Stimulated activated CD4-positive, alpha-beta T cell treated with anti-CD3 and anti-CD28 coated beads, Interleukin-12 subunit alpha, Interleukin-12 subunit beta, amount 100 ng/mL, for 4 hours (primary cell): ENCODE measurements around the gene ADAMTS2.
"Not testable (repeated sequence)": the region's sequence is repeated elsewhere in the genome, so short reads cannot be mapped to it uniquely, and the experiment has no call there.

Source experiments
- DNase-seq: peaks from one replicate; pipeline ENCODE4 v3.0.0-alpha.2; 2020

Gene ADAMTS2

DNA sequence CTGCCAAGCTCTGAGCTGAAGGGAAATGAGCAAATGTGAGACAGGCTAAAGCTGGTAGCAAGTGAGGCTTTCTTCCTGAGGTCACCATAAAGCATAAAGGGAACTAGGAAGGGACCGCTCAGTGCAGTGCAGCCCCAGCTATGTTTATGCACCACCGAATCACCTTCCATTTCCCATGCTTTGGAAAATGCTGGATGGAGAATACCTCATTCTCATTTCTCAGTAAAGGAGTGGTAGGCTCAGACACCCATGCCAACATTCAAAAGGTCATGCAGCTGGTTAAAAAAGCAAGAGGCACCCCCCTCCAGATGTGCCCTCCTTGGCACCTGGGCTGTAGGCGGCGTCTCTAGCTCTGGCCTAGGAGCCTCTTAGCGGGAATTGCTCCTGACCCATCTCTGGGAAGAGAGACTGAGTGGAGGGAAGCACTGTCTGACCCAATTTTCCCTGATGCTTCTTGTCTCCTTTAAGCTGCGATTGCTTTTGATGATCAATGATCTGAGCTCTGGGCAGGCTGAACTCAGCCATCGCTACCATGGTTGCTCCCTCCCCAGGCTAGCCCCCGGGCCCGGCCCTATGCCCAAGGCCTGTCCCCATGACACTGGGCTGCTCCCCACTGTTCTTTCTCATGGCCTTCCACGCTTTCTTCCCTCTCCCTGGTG lies 226.4 kb downstream of the ADAMTS2 start:
- DNase-seq, result no peak

DNA sequence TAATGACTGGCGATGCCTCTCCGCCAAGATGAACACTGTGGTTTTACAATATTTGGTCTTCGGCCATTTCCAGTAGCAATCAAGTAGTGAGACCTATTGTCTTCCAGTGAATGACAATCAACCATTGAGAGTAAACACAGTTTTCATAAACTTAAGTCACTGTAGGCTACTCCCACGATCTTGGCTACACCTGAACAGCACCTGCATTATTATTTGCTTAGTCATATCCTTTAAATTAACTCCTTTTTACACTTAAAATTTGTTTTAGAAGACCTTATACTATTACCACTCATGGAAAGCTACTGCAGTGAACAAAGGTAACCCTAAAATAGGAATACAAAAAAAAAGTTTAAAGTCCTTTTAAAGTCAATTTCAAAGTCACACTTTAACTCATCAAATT lies 226.9 kb downstream of the ADAMTS2 start:
- DNase-seq, result no peak

DNA sequence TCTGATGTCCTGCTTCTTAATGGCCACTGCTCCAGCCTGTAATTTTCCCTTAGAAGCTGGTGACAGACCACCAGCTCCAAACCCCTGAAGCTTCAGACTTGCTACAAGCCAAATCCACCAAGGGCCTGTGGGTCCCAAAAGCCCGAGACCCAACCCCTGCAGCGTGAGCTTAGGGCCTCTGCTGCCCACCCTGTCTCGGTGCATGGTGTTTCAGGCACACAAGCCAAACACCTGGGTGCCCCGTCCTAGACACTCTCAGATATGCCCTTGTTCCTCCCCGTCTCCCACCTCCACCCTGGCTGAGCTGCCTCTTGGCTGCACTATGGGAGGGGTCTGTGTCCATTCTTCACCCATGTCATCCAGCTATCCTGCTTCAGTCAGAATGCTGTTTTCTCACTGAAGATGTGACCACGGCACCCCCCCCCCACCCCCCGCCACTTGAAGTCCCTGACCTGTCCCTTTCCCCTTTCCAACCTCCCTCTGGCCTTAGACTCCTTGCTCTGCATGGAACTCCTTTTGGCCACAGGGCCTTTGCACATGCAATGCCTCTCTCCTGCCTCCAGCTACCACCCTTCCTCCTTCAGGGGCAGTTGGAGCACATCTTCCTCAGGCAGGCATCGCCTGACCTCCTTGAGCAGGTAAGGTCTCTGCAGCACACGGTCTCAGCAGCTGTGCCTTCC lies 229.3 kb downstream of the ADAMTS2 start:
- DNase-seq, result no peak

DNA sequence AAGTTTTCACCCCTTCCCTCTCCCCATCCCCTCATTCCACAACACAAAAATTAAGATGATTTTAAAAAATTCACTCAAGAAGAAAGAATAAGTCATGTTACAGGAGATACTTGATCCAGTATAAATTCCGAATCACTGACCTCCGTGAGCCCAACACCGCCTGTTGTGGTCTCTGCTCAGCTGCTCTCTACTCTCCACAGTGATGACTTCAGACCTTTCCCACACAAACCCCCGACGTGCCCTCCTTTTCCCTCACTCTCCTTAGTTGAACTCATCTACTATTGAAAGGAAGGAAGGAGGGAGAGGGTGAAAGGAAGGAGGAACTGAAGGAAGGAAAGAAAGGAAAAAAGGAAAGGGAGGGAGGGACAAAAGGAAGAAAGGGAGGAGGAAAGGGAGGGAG lies 230.0 kb downstream of the ADAMTS2 start:
- DNase-seq, result no peak

DNA sequence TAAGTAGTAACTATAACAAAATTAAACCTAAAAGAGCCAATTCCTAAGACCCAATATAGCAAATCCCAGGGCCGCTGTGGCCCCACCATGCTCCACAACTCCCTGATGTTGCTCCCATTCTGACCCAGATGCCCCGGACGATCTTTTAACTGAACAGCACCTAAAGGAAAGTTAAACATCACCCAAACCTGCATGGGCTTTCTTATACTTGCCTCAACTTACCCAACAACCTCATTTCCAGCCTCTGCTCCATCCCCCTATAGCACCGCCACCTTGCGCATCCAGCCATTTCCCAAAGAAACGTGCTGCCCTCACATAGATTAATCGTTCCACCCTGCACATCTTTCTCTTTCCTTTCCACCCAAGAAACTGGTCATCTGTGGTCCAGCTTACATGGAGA lies 230.5 kb downstream of the ADAMTS2 start:
- DNase-seq, result no peak

DNA sequence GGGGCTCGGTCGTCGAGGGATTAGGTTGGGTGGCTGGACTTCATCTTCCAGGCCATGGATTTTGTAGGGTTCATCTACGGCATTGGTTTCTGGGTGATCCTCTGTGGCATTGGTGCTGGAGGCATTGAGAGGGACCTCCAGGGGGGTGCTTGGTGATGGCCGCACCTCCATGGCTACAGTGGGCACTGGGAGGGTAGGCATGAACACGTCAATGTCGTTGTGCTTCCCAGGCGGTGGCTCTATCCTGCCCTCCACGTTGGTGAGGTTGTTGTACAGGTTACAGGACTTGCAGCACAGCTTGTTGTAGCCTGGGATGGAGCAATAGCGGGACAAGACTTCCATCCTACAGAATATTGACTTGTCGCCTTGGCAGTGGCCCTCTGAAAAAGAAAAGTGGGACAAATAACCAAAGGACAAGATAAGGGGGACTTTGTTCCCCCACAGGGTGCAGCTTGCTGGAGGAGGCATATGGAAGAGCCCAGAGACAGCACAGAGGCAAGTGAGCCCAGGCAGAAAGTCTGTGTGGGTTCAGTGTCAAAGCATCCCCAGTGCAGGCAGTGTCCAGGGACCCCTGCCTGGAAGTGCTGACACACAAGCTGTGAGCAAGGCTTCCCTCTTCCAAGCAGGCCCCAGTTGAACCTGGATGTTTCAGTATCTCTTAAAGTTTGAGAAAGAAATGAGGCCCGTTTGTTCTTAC lies 231.2 kb downstream of the ADAMTS2 start:
- no peak for DNase-seq

DNA sequence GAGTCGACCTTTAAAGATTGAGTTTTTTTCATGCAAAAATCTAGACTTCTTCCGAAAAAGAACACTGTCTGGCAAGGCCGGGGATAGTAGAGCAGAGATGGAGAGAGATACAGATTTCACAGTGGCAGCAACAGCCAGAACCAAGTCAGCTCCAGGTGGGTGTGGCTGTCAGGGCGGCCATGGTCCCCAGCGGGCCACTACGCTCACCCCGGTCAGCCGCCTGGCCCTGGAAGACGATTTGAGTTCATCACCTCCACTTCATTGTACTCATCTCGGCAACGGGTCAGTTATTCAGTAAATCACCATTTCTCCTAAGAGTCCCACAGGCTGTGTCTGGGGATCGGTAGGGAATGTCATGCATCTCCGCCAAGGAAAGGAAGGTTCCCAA lies 232.1 kb downstream of the ADAMTS2 start:
- DNase-seq, result no peak

DNA sequence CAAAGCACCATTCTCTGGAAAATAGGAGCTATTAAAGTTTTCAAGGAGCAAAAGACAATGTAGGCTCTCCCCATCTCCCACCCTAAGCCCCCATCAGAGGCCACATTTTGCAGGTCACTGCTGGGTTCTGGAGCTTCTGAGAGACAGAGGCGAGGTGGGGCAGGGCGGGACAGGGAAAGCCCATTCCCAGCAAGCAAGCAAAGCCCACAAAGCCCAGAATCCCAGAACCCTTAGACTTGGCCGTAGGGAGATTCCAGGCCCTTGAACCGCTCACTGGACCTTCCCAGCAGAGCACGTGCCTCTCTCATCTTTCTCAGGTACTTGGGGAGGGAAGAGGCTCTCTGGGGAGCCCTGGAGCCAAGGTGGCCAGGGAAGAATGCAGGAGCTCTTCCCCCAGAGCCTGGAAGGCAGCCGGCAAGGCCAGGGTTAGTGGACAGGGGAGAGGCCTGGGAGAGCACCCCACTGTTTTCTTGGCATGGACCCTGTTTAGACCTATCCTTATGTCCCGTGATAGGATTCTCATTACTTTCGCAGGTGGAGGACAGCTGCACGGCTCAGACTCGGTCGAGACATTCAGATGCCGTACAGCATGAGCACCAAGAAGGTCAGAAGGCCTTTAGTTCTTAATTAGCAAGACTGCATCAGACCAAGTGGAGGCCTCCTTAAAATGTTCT lies 232.7 kb downstream of the ADAMTS2 start:
- DNase-seq, result no peak

DNA sequence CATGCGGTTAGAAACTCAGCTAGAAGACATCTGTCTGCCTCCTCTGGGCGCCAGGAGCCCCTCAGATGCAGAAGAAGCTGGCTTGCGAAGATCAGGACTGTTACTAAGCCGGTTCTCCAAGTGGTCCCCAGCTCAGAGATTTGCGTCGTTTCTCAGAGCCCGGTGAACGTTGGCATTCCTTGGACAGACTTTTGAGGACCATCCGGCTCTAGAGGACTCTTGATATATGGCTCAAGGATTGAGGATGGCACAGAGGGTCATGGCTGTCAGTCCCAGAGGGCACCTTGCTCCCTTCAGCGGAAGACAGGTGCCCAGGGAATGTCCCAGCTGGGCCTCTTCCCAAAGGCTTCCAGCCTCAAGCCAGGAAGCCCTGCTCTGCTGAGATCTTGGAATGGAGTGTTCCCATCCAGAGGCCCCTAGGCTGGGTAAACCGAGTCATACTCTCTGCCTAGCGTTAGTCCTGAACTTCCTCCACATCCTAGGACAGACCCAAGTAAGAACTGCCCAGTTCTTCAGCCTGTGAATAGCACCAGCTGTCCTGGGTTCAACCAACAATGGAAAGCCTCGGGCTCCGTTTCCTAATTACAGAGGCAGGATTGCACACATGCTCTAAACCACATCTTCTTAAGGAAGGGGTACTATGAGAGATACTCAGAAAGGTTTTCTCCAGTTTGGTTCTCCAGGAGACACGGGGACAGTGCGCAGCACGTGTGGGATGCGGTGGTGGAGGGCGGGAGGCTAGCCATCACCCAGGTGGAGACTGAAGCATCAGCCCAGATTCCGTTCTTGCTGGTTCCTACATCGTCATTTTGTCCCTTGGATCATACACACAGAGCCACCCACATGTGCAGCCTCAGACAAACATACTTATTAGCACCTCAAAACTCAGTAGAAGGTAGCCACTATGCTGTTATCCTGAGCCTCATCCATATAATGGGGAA lies 233.7 kb downstream of the ADAMTS2 start:
- no peak for DNase-seq

DNA sequence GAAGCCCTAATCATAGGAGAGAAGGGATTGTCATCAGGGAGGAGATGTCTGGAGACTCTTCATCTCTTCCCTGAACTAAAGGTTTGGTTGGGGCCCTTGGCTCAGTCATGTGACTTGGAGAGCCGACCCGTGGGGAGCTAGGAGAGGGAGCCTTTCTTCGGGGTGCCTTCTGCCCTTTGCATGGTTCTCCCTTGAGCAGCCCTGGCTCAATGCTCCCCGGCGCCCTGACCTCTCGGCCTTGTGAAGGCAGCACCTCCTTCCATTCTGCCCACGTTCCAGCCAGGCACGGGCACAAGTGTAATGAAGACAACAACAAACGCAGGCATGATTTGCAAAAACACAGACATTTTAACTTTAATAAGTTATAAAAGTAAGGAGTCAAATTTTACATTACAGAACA lies 234.7 kb downstream of the ADAMTS2 start:
- no peak for DNase-seq

DNA sequence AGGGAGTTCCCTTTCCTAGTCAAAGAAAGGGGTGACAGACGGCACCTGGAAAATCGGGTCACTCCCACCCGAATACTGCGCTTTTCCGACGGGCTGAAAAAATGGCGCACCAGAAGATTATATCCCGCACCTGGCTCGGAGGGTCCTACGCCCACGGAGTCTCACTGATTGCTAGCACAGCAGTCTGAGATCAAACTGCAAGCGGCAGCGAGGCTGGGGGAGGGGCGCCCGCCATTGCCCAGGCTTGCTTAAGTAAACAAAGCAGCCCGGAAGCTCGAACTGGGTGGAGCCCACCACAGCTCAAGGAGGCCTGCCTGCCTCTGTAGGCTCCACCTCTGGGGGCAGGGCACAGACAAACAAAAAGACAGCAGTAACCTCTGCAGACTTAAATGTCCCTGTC lies 244.0 kb downstream of the ADAMTS2 start:
- DNase-seq, result not testable (repeated sequence)

DNA sequence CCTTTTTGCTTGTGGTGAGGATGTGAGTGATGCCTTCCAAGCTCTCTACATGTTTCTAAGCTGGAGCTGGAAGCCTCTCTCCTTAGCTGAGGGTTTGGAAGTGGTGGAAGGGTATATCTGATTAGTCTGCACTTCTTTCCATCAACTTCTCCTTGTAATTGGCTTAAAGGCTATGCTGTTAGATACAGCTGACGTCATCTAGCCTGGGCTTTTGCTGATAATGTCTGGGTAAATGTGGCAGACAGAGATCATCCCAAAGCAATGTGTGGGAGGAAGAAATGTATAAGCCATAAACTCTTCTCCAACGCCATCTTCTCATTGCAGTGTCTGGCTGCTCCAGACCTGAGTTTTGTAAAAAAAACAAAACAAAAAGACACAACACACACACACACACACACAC lies 255.8 kb downstream of the ADAMTS2 start:
- no peak for DNase-seq

DNA sequence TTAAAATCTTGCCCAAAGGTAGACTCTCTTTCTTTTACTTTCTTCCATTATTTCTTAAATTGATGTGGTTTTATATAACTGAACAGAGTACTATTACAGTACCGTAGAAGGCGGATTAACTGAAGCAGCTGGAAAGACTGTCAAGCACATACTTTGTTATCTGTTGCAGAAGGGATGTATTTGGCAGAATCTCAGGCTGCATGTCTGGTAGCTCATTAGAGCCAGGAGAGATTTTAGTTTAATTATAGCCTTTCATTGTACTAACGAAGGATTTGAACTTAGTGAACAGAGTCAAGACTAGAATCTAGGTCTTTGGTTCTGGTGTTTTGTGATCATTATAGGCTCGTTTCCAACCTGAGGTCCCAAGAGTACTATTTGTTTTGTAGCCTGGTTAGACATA lies 264.5 kb downstream of the ADAMTS2 start:
- no peak for DNase-seq

DNA sequence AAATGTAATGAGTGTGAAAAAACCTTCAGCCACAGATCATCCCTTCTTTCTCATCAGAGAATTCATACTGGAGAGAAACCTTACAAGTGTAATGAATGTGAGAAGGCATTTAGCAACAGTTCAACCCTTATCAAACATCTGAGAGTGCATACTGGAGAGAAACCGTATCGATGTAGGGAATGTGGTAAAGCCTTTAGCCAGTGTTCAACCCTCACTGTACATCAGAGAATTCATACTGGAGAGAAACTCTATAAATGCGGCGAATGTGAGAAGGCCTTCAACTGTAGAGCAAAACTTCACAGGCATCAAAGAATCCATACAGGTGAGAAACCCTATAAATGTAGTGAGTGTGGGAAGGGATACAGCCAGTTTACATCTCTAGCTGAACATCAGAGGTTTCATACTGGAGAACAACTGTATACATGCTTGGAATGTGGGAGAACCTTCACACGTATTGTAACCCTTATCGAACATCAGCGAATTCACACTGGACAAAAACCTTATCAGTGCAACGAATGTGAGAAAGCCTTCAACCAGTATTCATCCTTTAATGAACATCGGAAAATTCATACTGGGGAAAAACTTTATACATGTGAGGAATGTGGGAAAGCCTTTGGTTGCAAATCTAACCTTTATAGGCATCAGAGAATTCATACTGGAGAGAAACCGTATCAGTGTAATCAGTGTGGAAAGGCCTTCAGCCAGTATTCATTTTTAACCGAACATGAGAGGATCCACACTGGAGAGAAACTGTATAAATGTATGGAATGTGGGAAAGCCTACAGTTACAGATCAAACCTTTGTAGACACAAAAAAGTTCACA lies 265.9 kb downstream of the ADAMTS2 start:
- no peak for DNase-seq

DNA sequence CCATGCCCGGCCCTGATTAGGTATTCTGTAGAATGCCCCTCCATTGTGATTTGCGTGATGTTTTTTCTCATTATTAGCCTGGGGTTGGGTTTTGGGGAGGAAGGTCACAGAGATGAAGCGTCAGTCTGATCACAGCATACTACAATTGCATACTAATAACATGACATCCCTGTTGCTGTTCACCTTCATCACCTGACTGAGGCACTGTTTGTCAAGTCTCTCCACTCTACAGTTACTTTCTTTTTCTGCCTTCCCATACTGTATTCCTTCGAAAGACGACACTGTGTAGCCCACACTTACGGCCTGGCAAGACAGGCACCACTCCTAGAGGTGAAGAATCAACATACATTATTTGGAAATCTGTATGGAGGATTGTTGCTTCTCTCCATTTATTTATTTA lies 279.6 kb downstream of the ADAMTS2 start:
- no peak for DNase-seq

DNA sequence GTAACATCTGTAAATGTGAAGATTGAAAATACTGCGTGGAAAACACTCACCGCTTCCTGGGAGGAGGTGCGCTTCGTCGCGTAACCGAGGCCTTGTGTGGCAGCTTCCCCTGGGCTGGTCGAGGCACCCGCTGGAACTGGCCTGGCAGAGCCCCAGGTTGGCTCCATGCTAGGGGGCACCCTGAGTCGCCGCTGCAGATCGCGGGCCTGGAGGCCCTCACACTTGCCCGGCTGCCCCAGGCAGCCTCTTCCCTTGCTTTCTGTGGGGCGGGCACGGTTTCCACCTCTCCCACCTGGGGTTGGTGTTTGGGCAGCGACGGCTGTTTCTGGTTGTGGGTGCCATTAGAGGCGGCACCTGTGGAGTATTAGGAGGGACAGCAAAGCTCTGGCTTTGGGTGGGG lies 284.2 kb downstream of the ADAMTS2 start:
- DNase-seq, result no peak
